ENCODE measurements around the gene AQP5.

The AQP5 gene

GRCh38 chr12:49932533-49933130, 29.0 kb upstream of the AQP5 start:
- no peak for DNase-seq

- DNase-seq, result no peak
These were observed 27.9 kb upstream of the AQP5 start for GRCh38 chr12:49933796-49934195.

GRCh38 chr12:49934505-49934904, 27.2 kb upstream of the AQP5 start:
- DNase-seq, result no peak

- no peak for DNase-seq
These were observed 24.7 kb upstream of the AQP5 start for GRCh38 chr12:49936925-49937324.

GRCh38 chr12:49937639-49938300, 23.9 kb upstream of the AQP5 start:
- no peak for DNase-seq

- DNase-seq, result no peak
These were observed 22.4 kb upstream of the AQP5 start for GRCh38 chr12:49939307-49939706.

- no peak for DNase-seq
These were observed 22.0 kb upstream of the AQP5 start for GRCh38 chr12:49939707-49940106.

- no peak for DNase-seq
These were observed 19.8 kb upstream of the AQP5 start for GRCh38 chr12:49941556-49942511.

- DNase-seq, result no peak
These were observed 19.2 kb upstream of the AQP5 start for GRCh38 chr12:49942512-49942893.

- no peak for DNase-seq
These were observed 18.6 kb upstream of the AQP5 start for GRCh38 chr12:49942921-49943624.

GRCh38 chr12:49943625-49943960, 18.1 kb upstream of the AQP5 start:
- no peak for DNase-seq

- DNase-seq, result no peak
These were observed 17.6 kb upstream of the AQP5 start for GRCh38 chr12:49944046-49944445.

GRCh38 chr12:49944718-49945117, 17.0 kb upstream of the AQP5 start:
- no peak for DNase-seq

GRCh38 chr12:49945394-49946080, 16.1 kb upstream of the AQP5 start:
- DNase-seq, result peak; percentile 40

GRCh38 chr12:49946086-49946485, 15.6 kb upstream of the AQP5 start:
- DNase-seq, result no peak

GRCh38 chr12:49946497-49946896, 15.2 kb upstream of the AQP5 start:
- no peak for DNase-seq

- DNase-seq, result no peak
These were observed 14.0 kb upstream of the AQP5 start for GRCh38 chr12:49947593-49948226.

- DNase-seq, result no peak
These were observed 12.5 kb upstream of the AQP5 start for GRCh38 chr12:49948866-49949845.

GRCh38 chr12:49949866-49950265, 11.8 kb upstream of the AQP5 start:
- no peak for DNase-seq

- DNase-seq, result no peak
These were observed 11.1 kb upstream of the AQP5 start, which contains the start of gene AQP2 for GRCh38 chr12:49950273-49951251. TSS of gene AQP2 (plus strand) at chr12:49950737. CDS start at chr12:49950831, 94 bp downstream.
